ENCODE results near the gene KLHL26.

DNA sequence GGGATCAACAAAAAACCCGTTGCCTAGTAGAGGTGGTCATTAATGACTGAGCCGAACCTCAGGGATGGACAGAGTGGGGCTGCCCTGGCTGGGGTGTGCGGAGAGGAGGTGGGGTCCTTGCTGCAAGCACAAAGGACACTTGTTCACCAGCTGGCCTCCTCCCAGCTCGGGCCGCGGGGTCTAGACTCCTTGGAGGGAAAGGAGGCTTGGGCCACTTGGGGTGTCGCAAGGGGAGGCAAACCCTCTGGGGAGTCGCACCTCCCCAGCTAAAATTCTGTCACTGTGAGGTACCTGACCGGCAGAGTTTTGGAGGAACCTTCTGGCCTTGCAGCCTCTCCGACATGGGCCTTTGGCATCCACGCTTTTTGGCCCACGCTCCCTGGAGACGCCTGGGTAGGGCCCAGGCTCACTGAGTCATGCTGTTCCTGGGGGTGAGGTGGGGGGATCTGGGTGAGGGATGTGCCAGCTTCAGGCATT, 8.2 kb downstream of the KLHL26 start:
- TF ChIP-seq, protein P1, sequence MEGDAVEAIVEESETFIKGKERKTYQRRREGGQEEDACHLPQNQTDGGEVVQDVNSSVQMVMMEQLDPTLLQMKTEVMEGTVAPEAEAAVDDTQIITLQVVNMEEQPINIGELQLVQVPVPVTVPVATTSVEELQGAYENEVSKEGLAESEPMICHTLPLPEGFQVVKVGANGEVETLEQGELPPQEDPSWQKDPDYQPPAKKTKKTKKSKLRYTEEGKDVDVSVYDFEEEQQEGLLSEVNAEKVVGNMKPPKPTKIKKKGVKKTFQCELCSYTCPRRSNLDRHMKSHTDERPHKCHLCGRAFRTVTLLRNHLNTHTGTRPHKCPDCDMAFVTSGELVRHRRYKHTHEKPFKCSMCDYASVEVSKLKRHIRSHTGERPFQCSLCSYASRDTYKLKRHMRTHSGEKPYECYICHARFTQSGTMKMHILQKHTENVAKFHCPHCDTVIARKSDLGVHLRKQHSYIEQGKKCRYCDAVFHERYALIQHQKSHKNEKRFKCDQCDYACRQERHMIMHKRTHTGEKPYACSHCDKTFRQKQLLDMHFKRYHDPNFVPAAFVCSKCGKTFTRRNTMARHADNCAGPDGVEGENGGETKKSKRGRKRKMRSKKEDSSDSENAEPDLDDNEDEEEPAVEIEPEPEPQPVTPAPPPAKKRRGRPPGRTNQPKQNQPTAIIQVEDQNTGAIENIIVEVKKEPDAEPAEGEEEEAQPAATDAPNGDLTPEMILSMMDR (IDR thresholded peaks at IDR 0.05; ENCODE audit: low read depth, low read length): no peak
- no peak for TF ChIP-seq EZH2phosphoT487 (IDR thresholded peaks at IDR 0.05; ENCODE audit: low read depth)
